IgD-negative memory B cell (primary cell): ENCODE measurements around the gene SNUPN. TPM values are rescaled to one million over a fixed set of nuclear protein-coding genes. Genes with fewer than 3 reads are reported as not detected.
"Not testable (repeated sequence)": the region's sequence is repeated elsewhere in the genome, so short reads cannot be mapped to it uniquely, and the experiment has no call there.

Experiments used
- H3K27ac Mint-ChIP-seq, 3 donors: one replicate each; pipeline ENCODE4 v1.8.0; 2020 to 2022; ENCODE audit warnings: mild to moderate bottlenecking in 3 of 3, mixed read lengths in 3 of 3, moderate library complexity in 1 of 3
- H3K27me3 Mint-ChIP-seq: one replicate; pipeline ENCODE4 v1.8.0; 2021; ENCODE audit warnings: mixed read lengths
- H3K36me3 Mint-ChIP-seq: one replicate; pipeline ENCODE4 v1.8.0; 2020; ENCODE audit warnings: mild to moderate bottlenecking, mixed read lengths
- H3K4me1 Mint-ChIP-seq, 3 donors: one replicate each; pipeline ENCODE4 v1.8.0; 2020 to 2022; ENCODE audit warnings: mixed read lengths in 3 of 3, mild to moderate bottlenecking in 1 of 3
- H3K4me3 Mint-ChIP-seq, 4 donors: one replicate each; pipeline ENCODE4 v1.8.0; 2020 to 2022; ENCODE audit warnings: mild to moderate bottlenecking in 4 of 4, mixed read lengths in 4 of 4, moderate library complexity in 3 of 4
- H3K9me3 Mint-ChIP-seq, 3 donors: one replicate each; pipeline ENCODE4 v1.8.0; 2020 to 2021; ENCODE audit warnings: mixed read lengths in 3 of 3, mild to moderate bottlenecking in 1 of 3
- polyA plus RNA-seq: library from polyadenylated mRNA; unstranded; fragments of 300-500 nt; fragmentation: Illumina TruSeq; gene quantifications from one replicate; pipeline ENCODE4 v1.2.3, GENCODE V29; 2021

The SNUPN gene
- polyA plus RNA-seq, 1 donor from 2014 or later = 25.4 TPM

DNA sequence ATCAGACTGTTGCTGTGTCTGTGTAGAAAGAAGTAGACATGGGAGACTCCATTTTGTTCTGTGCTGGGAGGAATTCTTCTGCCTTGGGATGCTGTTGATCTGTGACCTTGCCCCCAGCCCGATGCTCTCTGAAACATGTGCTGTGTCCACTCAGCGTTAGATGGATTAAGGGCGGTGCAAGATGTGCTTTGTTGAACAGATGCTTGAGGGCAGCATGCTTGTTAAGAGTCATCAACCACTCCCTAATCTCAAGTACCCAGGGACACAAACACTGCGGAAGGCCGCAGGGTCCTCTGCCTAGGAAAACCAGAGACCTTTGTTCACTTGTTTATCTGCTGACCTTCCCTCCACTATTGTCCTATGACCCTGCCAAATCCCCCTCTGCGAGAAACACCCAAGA is 66.2 kb downstream of the SNUPN start:
- not testable (repeated sequence) for H3K36me3 Mint-ChIP-seq, H3K27me3 Mint-ChIP-seq, H3K9me3 Mint-ChIP-seq, H3K4me1 Mint-ChIP-seq, H3K4me3 Mint-ChIP-seq, H3K27ac Mint-ChIP-seq

GRCh38 chr15:75558955-75559354 is 66.6 kb downstream of the SNUPN start:
- not testable (repeated sequence) for H3K9me3 Mint-ChIP-seq

GRCh38 chr15:75554717-75555116 is 70.8 kb downstream of the SNUPN start:
- no peaks in the 10 kb centered on the region for H3K27me3 Mint-ChIP-seq
- no peak overlapping the region for H3K4me3 Mint-ChIP-seq
- H3K36me3 Mint-ChIP-seq = no peaks in the 10 kb centered on the region
- H3K9me3 Mint-ChIP-seq = no peaks in the 10 kb centered on the region
- no peak overlapping the region for H3K27ac Mint-ChIP-seq
- peaks cover 1 to 20% (median 10%) of the 10 kb centered on the region in 3 donors for H3K4me1 Mint-ChIP-seq

More at GRCh38 chr15:75558955-75559354, 66.6 kb downstream of the SNUPN start:
- H3K4me1 Mint-ChIP-seq, H3K36me3 Mint-ChIP-seq, H3K4me3 Mint-ChIP-seq, H3K27ac Mint-ChIP-seq, H3K27me3 Mint-ChIP-seq: not testable (repeated sequence)

GRCh38 chr15:75553659-75554058 is 71.9 kb downstream of the SNUPN start:
- Mint-ChIP-seq H3K36me3 (no peaks in the 10 kb centered on the region), H3K27me3 (no peaks in the 10 kb centered on the region), H3K4me3 (no peak overlapping the region), H3K27ac (no peak overlapping the region), H3K4me1 (peaks cover 1 to 20% (median 10%) of the 10 kb centered on the region in 3 donors), H3K9me3 (no peaks in the 10 kb centered on the region)

- no peaks in the 10 kb centered on the region for H3K9me3 Mint-ChIP-seq
- H3K36me3 Mint-ChIP-seq = no peaks in the 10 kb centered on the region
- H3K27ac Mint-ChIP-seq = no peak overlapping the region
- no peaks in the 10 kb centered on the region for H3K27me3 Mint-ChIP-seq
- peaks cover 7 to 24% (median 11%) of the 10 kb centered on the region in 3 donors for H3K4me1 Mint-ChIP-seq
- no peak overlapping the region for H3K4me3 Mint-ChIP-seq
Observed at GRCh38 chr15:75551091-75551490, 74.4 kb downstream of the SNUPN start.

Other genes starting within 250 kb of the SNUPN start
- gene SIN3A, start 174.0 kb downstream of the SNUPN start, polyA plus RNA-seq = 15.9 TPM
- 13.3 TPM for gene PTPN9, start 46.4 kb downstream of the SNUPN start, polyA plus RNA-seq
- gene IMP3, start 14.5 kb upstream of the SNUPN start, polyA plus RNA-seq = 249 TPM
- 0.05 TPM for gene SNX33, start 22.2 kb upstream of the SNUPN start, polyA plus RNA-seq
- gene CSPG4, start 87.1 kb upstream of the SNUPN start, polyA plus RNA-seq = not detected
- 21.4 TPM for gene UBE2Q2, start 217.7 kb upstream of the SNUPN start, polyA plus RNA-seq